IMR-90 (cell line): ENCODE results near the gene NINJ2. TPM values are rescaled to one million over a fixed set of nuclear protein-coding genes. Genes with fewer than 3 reads are reported as not detected.

Source experiments
- ATAC-seq: fragments of 200-7000 bp; cut with Tn5 transposase; 2 replicates; pipeline ENCODE4 v1.9.1; 2020; ENCODE audit warnings: low read depth, mild to moderate bottlenecking, moderate library complexity
- BruUV-seq: library from RNA; stranded (reverse); fragments of 400-500 nt; replicated peaks from 2 replicates; lab custom pipeline; 2021; lab: Mats Ljungman, UMichigan
- CTCF ChIA-PET: fragments of 300-600 bp; formaldehyde crosslinking; extraction: SDS; loops from one replicate; lab custom pipeline; 2021; ENCODE audit warnings: antibody characterized with exemption; lab: Yijun Ruan, JAX
- POLR2A ChIA-PET: fragments of 300-600 bp; sonication (Branson Sonifier 250); formaldehyde crosslinking; loops from one replicate; lab custom pipeline; 2022; ENCODE audit warnings: antibody characterized with exemption; ENCODE audit not compliant: unreplicated experiment; lab: Charles Lee
- DNase-seq: peaks from one replicate; pipeline ENCODE4 v3.0.0; 2013
- H2AFZ ChIP-seq: replicated peaks from 2 replicates; pipeline ENCODE3; 2013; ENCODE audit warnings: low read length, mild to moderate bottlenecking; ENCODE audit not compliant: poor library complexity
- H2AK5ac ChIP-seq: 2 replicates; pipeline ENCODE4 v1.6.1; 2013; ENCODE audit warnings: low read depth, low read length, inconsistent platforms
- H2AK9ac ChIP-seq: replicated peaks from 2 replicates; pipeline ENCODE3; 2013; ENCODE audit warnings: mild to moderate bottlenecking, low read depth, low read length, moderate library complexity; ENCODE audit not compliant: poor library complexity
- H2BK120ac ChIP-seq: 2 replicates; pipeline ENCODE4 v1.6.1; 2013; ENCODE audit warnings: low read depth, low read length, inconsistent platforms
- H2BK15ac ChIP-seq: 3 replicates; pipeline ENCODE4 v1.6.1; 2013; ENCODE audit warnings: low read depth, low read length, inconsistent platforms
- H2BK20ac ChIP-seq: 2 replicates; pipeline ENCODE4 v1.6.1; 2013; ENCODE audit warnings: low read depth, mild to moderate bottlenecking, inconsistent platforms, low read length, moderate library complexity
- H2BK5ac ChIP-seq: 2 replicates; pipeline ENCODE4 v1.6.1; 2013; ENCODE audit warnings: mild to moderate bottlenecking, low read depth, low read length, inconsistent platforms; ENCODE audit not compliant: poor library complexity, severe bottlenecking
- H3K14ac ChIP-seq: replicated peaks from 2 replicates; pipeline ENCODE4 v1.6.1; 2013; ENCODE audit warnings: low read depth, low read length, inconsistent platforms
- H3K18ac ChIP-seq: 2 replicates; pipeline ENCODE4 v1.6.1; 2013; ENCODE audit warnings: low read depth, low read length, control low read depth
- H3K23ac ChIP-seq: 2 replicates; pipeline ENCODE4 v1.6.1; 2013; ENCODE audit warnings: low read depth, low read length, inconsistent platforms
- H3K27ac ChIP-seq: 2 replicates; pipeline ENCODE4 v1.5.1; 2013; ENCODE audit warnings: mild to moderate bottlenecking, control low read depth, low read length; ENCODE audit not compliant: insufficient read depth
- H3K27me3 ChIP-seq: 2 replicates; pipeline ENCODE4 v1.6.1; 2013; ENCODE audit warnings: low read length; ENCODE audit not compliant: control insufficient read depth, insufficient read depth
- H3K36me3 ChIP-seq: 2 replicates; pipeline ENCODE4 v1.6.1; 2013; ENCODE audit warnings: low read length, mixed read lengths; ENCODE audit not compliant: control insufficient read depth, insufficient read depth
- H3K4ac ChIP-seq: 2 replicates; pipeline ENCODE4 v1.6.1; 2013; ENCODE audit warnings: low read depth, low read length, inconsistent platforms
- H3K4me1 ChIP-seq: 2 replicates; pipeline ENCODE4 v1.6.1; 2013; ENCODE audit warnings: low read length, mixed read lengths; ENCODE audit not compliant: control insufficient read depth, insufficient read depth
- H3K4me2 ChIP-seq: 2 replicates; pipeline ENCODE4 v1.6.1; 2013; ENCODE audit warnings: low read depth, mild to moderate bottlenecking, control low read depth, low read length, moderate library complexity
- H3K4me3 ChIP-seq: 2 replicates; pipeline ENCODE4 v1.5.1; 2013; ENCODE audit warnings: low read depth, mild to moderate bottlenecking, control low read depth, low read length, moderate library complexity; ENCODE audit not compliant: insufficient read depth
- H3K56ac ChIP-seq: 2 replicates; pipeline ENCODE4 v1.6.1; 2013; ENCODE audit warnings: low read length, inconsistent platforms; ENCODE audit not compliant: insufficient read depth; ENCODE audit errors: extremely low read depth
- H3K79me1 ChIP-seq, 2 experiments: 2 replicates each; pipeline ENCODE4 v1.6.1; 2013; ENCODE audit warnings: low read length in 2 of 2, inconsistent platforms in 1 of 2, low read depth in 1 of 2
- H3K9ac ChIP-seq: 2 replicates; pipeline ENCODE4 v1.6.1; 2013; ENCODE audit warnings: low read depth, low read length, control low read depth
- H3K9me1 ChIP-seq: 2 replicates; pipeline ENCODE4 v1.6.1; 2013; ENCODE audit warnings: low read length, inconsistent platforms; ENCODE audit not compliant: insufficient read depth
- H3K9me3 ChIP-seq: 2 replicates; pipeline ENCODE4 v1.6.1; 2013; ENCODE audit warnings: low read length; ENCODE audit not compliant: control insufficient read depth, insufficient read depth
- H4K20me1 ChIP-seq: 2 replicates; pipeline ENCODE4 v1.6.1; 2013; ENCODE audit warnings: low read length, inconsistent platforms; ENCODE audit not compliant: insufficient read depth
- H4K5ac ChIP-seq: 2 replicates; pipeline ENCODE4 v1.6.1; 2013; ENCODE audit warnings: mild to moderate bottlenecking, low read depth, low read length, control low read depth
- H4K8ac ChIP-seq, 2 experiments: 2 replicates each; pipeline ENCODE4 v1.6.1; 2013; ENCODE audit warnings: low read depth in 2 of 2, low read length in 2 of 2, control low read depth in 1 of 2, inconsistent platforms in 1 of 2
- H4K91ac ChIP-seq: 2 replicates; pipeline ENCODE4 v1.6.1; 2013; ENCODE audit warnings: low read depth, low read length, inconsistent platforms; ENCODE audit not compliant: insufficient read depth
- CEBPB ChIP-seq: IDR thresholded peaks from 2 replicates; pipeline ENCODE4 v1.6.1; 2012; ENCODE audit warnings: low read depth, low read length, improper control_type of control experiment
- POLR2A ChIP-seq: IDR thresholded peaks from 2 replicates; pipeline ENCODE4 v1.6.1; 2012; ENCODE audit warnings: mild to moderate bottlenecking, low read depth, low read length
- WGBS, 2 experiments: methylation state at CpG; one replicate each; pipeline versions ENCODE4 v1.1.5 to v1.1.7; 2013; ENCODE audit warnings: missing lambda C conversion rate in 2 of 2; ENCODE audit not compliant: insufficient read length in 1 of 2; ENCODE audit errors: extremely low coverage in 2 of 2; 5-methylcytosine and 5-hydroxymethylcytosine counted together
- dilution Hi-C: fragments of 300-500 bp; cut with HindIII; formaldehyde crosslinking; loops from one replicate; pipeline ENCODE4 v1.14.3; 2018; ENCODE audit warnings: low sequenced_read_pairs; ENCODE audit not compliant: unreplicated experiment
- in situ Hi-C: fragments of 300-500 bp; cut with MboI; formaldehyde crosslinking; loops from 3 replicates; pipeline ENCODE4 v1.14.3; 2019; ENCODE audit warnings: low sequenced_read_pairs, inconsistent platforms, mixed read lengths
- intact Hi-C: fragments of 100-400 bp; cut with micrococcal nuclease; formaldehyde crosslinking; loops from 2 replicates; pipeline ENCODE4 v1.10.0; 2022
- polyA plus RNA-seq, 3 experiments: library from polyadenylated mRNA; depleted of rRNA; stranded (reverse); fragments of >200 nt; gene quantifications; 2 replicates each; pipeline ENCODE4 v1.2.3, GENCODE V29; 2012; ENCODE audit warnings: low replicate concordance in 1 of 3
- total RNA-seq: library from RNA; depleted of rRNA; stranded (reverse); fragments of >200 nt; gene quantifications from 2 replicates; pipeline ENCODE4 v1.2.3, GENCODE V29; 2012

The NINJ2 gene
- total and polyA plus RNA-seq, 2 of the 4 experiments (the other 2 are of a cell fraction): not detected

DNA sequence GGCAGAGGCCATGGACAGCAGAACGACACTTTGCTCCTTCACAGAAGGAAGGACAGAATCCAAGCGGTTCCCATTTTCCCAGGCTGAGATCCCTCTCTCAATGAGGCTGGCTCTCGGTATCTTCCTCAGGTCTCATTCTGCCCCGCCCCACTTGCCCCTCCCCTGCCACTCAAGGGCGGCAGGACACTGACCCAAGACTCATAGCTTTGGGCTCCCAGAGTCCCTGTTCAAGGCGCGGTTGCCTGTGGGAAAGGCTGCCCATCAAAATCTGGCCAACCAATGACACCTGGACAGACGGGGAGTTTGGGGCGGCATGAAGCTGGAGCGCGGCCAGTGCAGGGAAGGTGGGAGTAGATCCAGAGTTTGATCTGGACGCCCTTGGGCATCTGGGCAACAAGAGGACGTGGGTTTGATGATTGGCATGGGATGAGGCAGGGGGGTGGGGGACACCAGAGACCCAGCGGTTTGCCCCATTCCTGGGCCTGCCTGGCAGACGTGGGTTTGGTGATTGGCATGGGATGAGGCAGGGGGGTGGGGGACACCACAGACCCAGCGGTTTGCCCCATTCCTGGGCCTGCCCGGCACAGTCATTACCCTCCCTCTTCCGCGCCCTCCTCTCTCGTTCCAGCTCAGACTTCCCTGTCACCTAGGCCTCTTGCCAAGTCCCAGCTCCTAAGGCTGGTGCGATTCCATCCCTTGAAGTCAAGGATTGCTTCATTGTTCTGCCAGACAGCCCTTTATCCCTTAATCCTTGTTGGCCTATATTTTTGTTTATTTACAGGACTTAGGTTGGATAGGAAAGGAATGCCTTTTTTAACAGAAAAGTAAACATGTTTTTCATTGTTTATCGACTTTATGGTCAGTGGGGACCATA, 92.1 kb downstream of the NINJ2 start:
- Histone ChIP-seq H3K14ac (peak overlapping the region; percentile 64), H3K9ac (peak overlapping the region; percentile 60), H2BK15ac (peak overlapping the region; percentile 10; the same call in 1 of the 3 replicates), H3K4ac (peak overlapping the region; percentile 97), H3K23ac (peak overlapping the region; percentile 91), H4K20me1 (no peaks in the 10 kb centered on the region), H3K27ac (peak overlapping the region; percentile 85), H3K27me3 (0 out of 2 replicates have a peak, but pooled peaks cover 7% of the 10 kb centered on the region), H3K4me3 (peak overlapping the region; percentile 65), H3K4me1 (peaks cover 15% of the 10 kb centered on the region), H4K8ac (peak overlapping the region; percentile 59 to 92), H3K36me3 (no peaks in the 10 kb centered on the region), H2AK9ac (peak overlapping the region; percentile 70), H3K18ac (peak overlapping the region; percentile 30), H3K9me1 (peaks cover 16% of the 10 kb centered on the region), H2BK20ac (peak overlapping the region; percentile 66), H2AFZ (peak overlapping the region; percentile 98), H2BK120ac (peak overlapping the region; percentile 79), H3K56ac (no peak overlapping the region), H4K91ac (peak overlapping the region; percentile 80), H3K9me3 (0 out of 2 replicates have a peak, but pooled peaks cover 2% of the 10 kb centered on the region), H2AK5ac (peak overlapping the region; percentile 92), H2BK5ac (peak overlapping the region; percentile 84), H3K79me1 (peaks cover 0 to 17% of the 10 kb centered on the region in 2 experiments; a peak in 2 of 4 replicates), H4K5ac (peak overlapping the region; percentile 19), H3K4me2 (peak overlapping the region; percentile 80)
- POLR2A ChIA-PET: interaction anchor here (1.2 kb wide), 1 partner anchor 180 kb away, joined by 4 read pairs; no protein-coding TSS in a partner anchor
- no TSS peak for BruUV-seq
- CTCF ChIA-PET: interaction anchor here (0.6 to 2.7 kb wide), 7 partner anchors 26 to 522 kb away, joined by 3 to 19 read pairs (median 4); partner anchors contain the start of genes RAD52 and WNK1
- DNase-seq: peak; percentile 80
- 44% methylated on average over 9 of the region's 22 CpGs; no CpG with 5 or more reads in 1 of the 2 experiments for WGBS, 2 experiments
- in situ Hi-C loops (loop anchor here (5.0 to 10.0 kb wide), 3 partner anchors 241 to 1014 kb away; no protein-coding TSS in a partner anchor), intact Hi-C loops (loop anchor here (1.0 to 10.0 kb wide), 6 partner anchors 180 to 521 kb away; partner anchors contain the start of gene RAD52), dilution Hi-C loops (no loop called here)
- TF ChIP-seq POLR2A (no peak), CEBPB (peak; percentile 91)
- peak; percentile 27 for ATAC-seq
